Measurements from ENCODE around the gene KLHL6. TPM values are rescaled to one million over a fixed set of nuclear protein-coding genes. Genes with fewer than 3 reads are reported as not detected.

KLHL6 gene
- total and polyA plus RNA-seq, 2 of the 8 experiments (the other 6 are each of a cell fraction or from before 2014, with no cell fraction given), result 0.05 TPM; not detected in 1

GRCh38 chr3:183524476-183524875, 31.0 kb downstream of the KLHL6 start:
- H2BK12ac ChIP-seq (ENCODE audit: low read depth, low read length), result no peak overlapping the region
- no peak overlapping the region for H2BK15ac ChIP-seq (ENCODE audit: low read length)
- WGBS, 2 experiments (ENCODE audit: extremely low coverage in 1 of 2, insufficient coverage in 1 of 2, insufficient read length in 1 of 2, insufficient replicate concordance in 2 of 2, low coverage in 1 of 2, low lambda C conversion rate in 2 of 2, missing lambda C conversion rate in 1 of 2), result 91% methylated on average over 6 of the region's 6 CpGs; no CpG with 5 or more reads in 1 of the 2 experiments
- H3K9me3 ChIP-seq (ENCODE audit: insufficient read depth in 2 of 2, low read depth in 1 of 2, low read length in 1 of 2), result no peaks in the 10 kb centered on the region
- no peak overlapping the region for H2BK5ac ChIP-seq (ENCODE audit: low read depth, low read length)
- H3K4me2 ChIP-seq (ENCODE audit: insufficient read depth in 1 of 2, low read depth in 2 of 2, low read length in 2 of 2), result no peak overlapping the region
- no peaks in the 10 kb centered on the region for H4K20me1 ChIP-seq (replicated peaks in 1 of 2; ENCODE audit: control insufficient read depth in 1 of 2, insufficient read depth in 2 of 2, low read length in 2 of 2)
- no peak overlapping the region for H3K14ac ChIP-seq (ENCODE audit: insufficient read length)
- TF ChIP-seq SP4 (IDR thresholded peaks at IDR 0.05; ENCODE audit: low read length), result no peak
- TF ChIP-seq BACH1 (IDR thresholded peaks at IDR 0.05; ENCODE audit: low read length), result no peak
- TF ChIP-seq SUZ12 (IDR thresholded peaks at IDR 0.05; ENCODE audit: low read length), result no peak
- no peak for TF ChIP-seq KDM4A (IDR thresholded peaks at IDR 0.05; ENCODE audit: low read depth, low read length, severe bottlenecking)
- TF ChIP-seq SRF (IDR thresholded peaks at IDR 0.05; ENCODE audit: low read depth, low read length), result no peak
- TF ChIP-seq, protein P1, sequence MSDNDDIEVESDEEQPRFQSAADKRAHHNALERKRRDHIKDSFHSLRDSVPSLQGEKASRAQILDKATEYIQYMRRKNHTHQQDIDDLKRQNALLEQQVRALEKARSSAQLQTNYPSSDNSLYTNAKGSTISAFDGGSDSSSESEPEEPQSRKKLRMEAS (IDR thresholded peaks at IDR 0.05), result no peak
- no peak for TF ChIP-seq SIRT6 (IDR thresholded peaks at IDR 0.05; ENCODE audit: low read length)
- no peak for TF ChIP-seq GTF2F1 (IDR thresholded peaks at IDR 0.05; ENCODE audit: borderline replicate concordance, low read depth, low read length)
- TF ChIP-seq, protein P2, sequence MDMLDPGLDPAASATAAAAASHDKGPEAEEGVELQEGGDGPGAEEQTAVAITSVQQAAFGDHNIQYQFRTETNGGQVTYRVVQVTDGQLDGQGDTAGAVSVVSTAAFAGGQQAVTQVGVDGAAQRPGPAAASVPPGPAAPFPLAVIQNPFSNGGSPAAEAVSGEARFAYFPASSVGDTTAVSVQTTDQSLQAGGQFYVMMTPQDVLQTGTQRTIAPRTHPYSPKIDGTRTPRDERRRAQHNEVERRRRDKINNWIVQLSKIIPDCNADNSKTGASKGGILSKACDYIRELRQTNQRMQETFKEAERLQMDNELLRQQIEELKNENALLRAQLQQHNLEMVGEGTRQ (IDR thresholded peaks at IDR 0.05; ENCODE audit: low read length), result no peak
- TF ChIP-seq BRCA1 (IDR thresholded peaks at IDR 0.05; ENCODE audit: low read depth, low read length), result no peak
- no peak for TF ChIP-seq YY1 (IDR thresholded peaks at IDR 0.05; ENCODE audit: low read depth, low read length)
- TF ChIP-seq RFX5 (IDR thresholded peaks at IDR 0.05; ENCODE audit: borderline replicate concordance, low read depth, low read length), result no peak
- TF ChIP-seq RBBP5 (IDR thresholded peaks at IDR 0.05; ENCODE audit: borderline replicate concordance, low read depth, low read length), result no peak
- TF ChIP-seq CTBP2 (IDR thresholded peaks at IDR 0.05; ENCODE audit: borderline replicate concordance, insufficient read depth, insufficient read length, low read length), result no peak
- ChIA-PET CTCF (ENCODE audit: partially characterized antibody) (interaction anchor here (1.2 kb wide), 1 partner anchor 8 kb away, joined by 3 read pairs; no protein-coding TSS in a partner anchor), POLR2A (ENCODE audit: partially characterized antibody) (no interaction called here)
- H4K5ac ChIP-seq (ENCODE audit: insufficient read length, low read depth, low read length), result no peak overlapping the region
- H2BK20ac ChIP-seq (ENCODE audit: low read length), result no peak overlapping the region
- H3K56ac ChIP-seq (replicated peaks; ENCODE audit: insufficient read length, low read depth, low read length), result no peak overlapping the region
- no peak overlapping the region for H3K27ac ChIP-seq (ENCODE audit: low read depth, low read length)
- no peak overlapping the region for H3K9ac ChIP-seq (replicated peaks in 1 of 4; ENCODE audit: extremely low read depth in 1 of 4, low read depth in 3 of 4, low read length in 3 of 4)
- H3K27me3 ChIP-seq (replicated peaks in 1 of 4; ENCODE audit: control insufficient read depth in 3 of 4, extremely low read depth in 1 of 4, insufficient read depth in 3 of 4, low read length in 3 of 4), result no peaks in the 10 kb centered on the region
- H3K4me1 ChIP-seq (replicated peaks in 1 of 4; ENCODE audit: control insufficient read depth in 3 of 4, insufficient read depth in 4 of 4, low read length in 3 of 4), result no peaks in the 10 kb centered on the region
- no peak overlapping the region for H3K4me3 ChIP-seq (ENCODE audit: extremely low read depth in 1 of 4, insufficient read depth in 2 of 4, low read depth in 3 of 4, low read length in 4 of 4)
- peak overlapping the region; percentile 32 for H4K91ac ChIP-seq (replicated peaks; ENCODE audit: insufficient read length, low read length)
- no peak for FAIRE-seq
- DNase-seq (ENCODE audit: low read depth in 1 of 2, low spot score in 2 of 2), result no peak
- no peak overlapping the region for H2BK120ac ChIP-seq (replicated peaks; ENCODE audit: low read depth, low read length)
- H2AFZ ChIP-seq (ENCODE audit: low read length), result no peak overlapping the region
- H3K4ac ChIP-seq (replicated peaks; ENCODE audit: insufficient read length, low read depth, low read length), result no peak overlapping the region
- no peak overlapping the region for H2AK5ac ChIP-seq (ENCODE audit: low read depth, low read length)
- H3K36me3 ChIP-seq (ENCODE audit: control insufficient read depth in 2 of 4, insufficient read depth in 4 of 4, low read length in 3 of 4), result no peaks in the 10 kb centered on the region
- H3K79me1 ChIP-seq (ENCODE audit: low read depth, low read length), result no peaks in the 10 kb centered on the region; the same call in 1 of the 2 replicates
- no peak overlapping the region for H3K18ac ChIP-seq (ENCODE audit: extremely low read depth, low read length)
- H3K23ac ChIP-seq (ENCODE audit: insufficient read length), result no peak overlapping the region
- no peaks in the 10 kb centered on the region for H3K79me2 ChIP-seq (ENCODE audit: control insufficient read depth in 1 of 2, insufficient read depth in 2 of 2, low read length in 2 of 2)
- no peaks in the 10 kb centered on the region for H3K23me2 ChIP-seq (ENCODE audit: low read depth, low read length)
- no peak overlapping the region for H4K8ac ChIP-seq (ENCODE audit: extremely low read depth, insufficient read depth, low read length)
